BJ (cell line): ENCODE measurements around the gene NPEPL1. TPM values are rescaled to one million over a fixed set of nuclear protein-coding genes. Genes with fewer than 3 reads are reported as not detected.

Experiments
- CTCF ChIA-PET: fragments of 350-600 bp; formaldehyde crosslinking; extraction: SDS; loops from one replicate; lab custom pipeline; 2021; ENCODE audit warnings: antibody characterized with exemption, inconsistent platforms; lab: Yijun Ruan, JAX
- POLR2A ChIA-PET: fragments of 300-600 bp; sonication (Branson Sonifier 250); formaldehyde crosslinking; extraction: SDS; loops from one replicate; lab custom pipeline; 2021; ENCODE audit warnings: antibody characterized with exemption; lab: Charles Lee
- DNase-seq: peaks from one replicate; pipeline ENCODE4 v3.0.0-alpha.2; 2011; ENCODE audit warnings: low read depth
- H3K27me3 ChIP-seq: 2 replicates; pipeline ENCODE4 v1.6.0; 2011; ENCODE audit warnings: low read length; ENCODE audit not compliant: control insufficient read depth, insufficient read depth
- H3K36me3 ChIP-seq: 2 replicates; pipeline ENCODE4 v1.5.1; 2011; ENCODE audit warnings: low read length; ENCODE audit not compliant: control insufficient read depth, insufficient read depth
- H3K4me3 ChIP-seq: 2 replicates; pipeline ENCODE4 v1.5.1; 2011; ENCODE audit warnings: low read depth, mild to moderate bottlenecking, control low read depth, low read length
- CTCF ChIP-seq: IDR thresholded peaks from 2 replicates; pipeline ENCODE4 v1.5.1; 2011; ENCODE audit warnings: low read depth, mild to moderate bottlenecking, control low read depth, inconsistent platforms, low read length, moderate library complexity; ENCODE audit not compliant: insufficient read depth
- polyA plus RNA-seq: library from polyadenylated mRNA; depleted of rRNA; stranded (reverse); fragments of >200 nt; gene quantifications from 2 replicates; pipeline ENCODE4 v1.2.3, GENCODE V29; 2011

NPEPL1 gene
- polyA plus RNA-seq, 1 experiment: 8.2 TPM

- Histone ChIP-seq H3K4me3 (no peak overlapping the region), H3K36me3 (0 out of 2 replicates have a peak, but pooled peaks cover 1% of the 10 kb centered on the region), H3K27me3 (no peaks in the 10 kb centered on the region)
- ChIA-PET POLR2A (no interaction called here), CTCF (no interaction called here)
- TF ChIP-seq CTCF: no peak
- DNase-seq: no peak
Measured at GRCh38 chr20:58682656-58683531, 9.7 kb upstream of the NPEPL1 start.

GRCh38 chr20:58684291-58684690, 8.3 kb upstream of the NPEPL1 start:
- H3K27me3 ChIP-seq: no peaks in the 10 kb centered on the region
- DNase-seq: no peak
- CTCF ChIA-PET: no interaction called here
- no peaks in the 10 kb centered on the region for H3K36me3 ChIP-seq
- no peak for TF ChIP-seq CTCF
- POLR2A ChIA-PET: no interaction called here
- H3K4me3 ChIP-seq: no peak overlapping the region

- no peak for TF ChIP-seq CTCF
- Histone ChIP-seq H3K4me3 (no peak overlapping the region), H3K27me3 (no peaks in the 10 kb centered on the region), H3K36me3 (no peaks in the 10 kb centered on the region)
- CTCF ChIA-PET: interaction anchor here (1.1 to 1.3 kb wide), 2 partner anchors 12 to 14 kb away, joined by 3 read pairs; no protein-coding TSS in a partner anchor
- POLR2A ChIA-PET: no interaction called here
- no peak for DNase-seq
Measured at GRCh38 chr20:58685988-58686387, 6.6 kb upstream of the NPEPL1 start.

GRCh38 chr20:58688414-58688813, 4.2 kb upstream of the NPEPL1 start:
- CTCF ChIA-PET: no interaction called here
- no peak for TF ChIP-seq CTCF
- POLR2A ChIA-PET: no interaction called here
- H3K27me3 ChIP-seq: no peaks in the 10 kb centered on the region
- H3K4me3 ChIP-seq: no peak overlapping the region
- no peaks in the 10 kb centered on the region for H3K36me3 ChIP-seq
- no peak for DNase-seq

GRCh38 chr20:58688840-58689239, 3.8 kb upstream of the NPEPL1 start:
- DNase-seq: no peak
- H3K36me3 ChIP-seq: no peaks in the 10 kb centered on the region
- H3K27me3 ChIP-seq: no peaks in the 10 kb centered on the region
- no peak overlapping the region for H3K4me3 ChIP-seq
- ChIA-PET POLR2A (no interaction called here), CTCF (no interaction called here)
- TF ChIP-seq CTCF: no peak
